ENCODE measurements around the gene PLXDC2.

The PLXDC2 gene

GRCh38 chr10:19979628-19980027 lies 163.4 kb downstream of the PLXDC2 start:
- Histone ChIP-seq H3K36me3 (replicated peaks) (no peaks in the 10 kb centered on the region), H3K27ac (no peak overlapping the region), H3K4me3 (ENCODE audit: low read depth, low read length) (no peak overlapping the region), H3K27me3 (replicated peaks) (no peaks in the 10 kb centered on the region)
- no peak for TF ChIP-seq CTCF (IDR thresholded peaks at IDR 0.05; ENCODE audit: low read depth, low read length, missing control alignments)
- no peak for DNase-seq
- in situ Hi-C loops (cut with HindIII; ENCODE audit: low pct_ligation_motif_present, low sequenced_read_pairs): no loop called here

GRCh38 chr10:19983880-19984565 lies 167.8 kb downstream of the PLXDC2 start:
- no peak for DNase-seq

GRCh38 chr10:19985745-19986144 lies 169.5 kb downstream of the PLXDC2 start:
- no peaks in the 10 kb centered on the region for H3K27me3 ChIP-seq (replicated peaks)
- no peak overlapping the region for H3K27ac ChIP-seq
- no peak for DNase-seq
- H3K4me3 ChIP-seq (ENCODE audit: low read depth, low read length): no peak overlapping the region
- H3K36me3 ChIP-seq (replicated peaks): no peaks in the 10 kb centered on the region
- no peak for TF ChIP-seq CTCF (IDR thresholded peaks at IDR 0.05; ENCODE audit: low read depth, low read length, missing control alignments)
- in situ Hi-C loops (cut with HindIII; ENCODE audit: low pct_ligation_motif_present, low sequenced_read_pairs): no loop called here

More at GRCh38 chr10:19983880-19984565, 167.8 kb downstream of the PLXDC2 start:
- no peaks in the 10 kb centered on the region for H3K27me3 ChIP-seq (replicated peaks)
- no peak for TF ChIP-seq CTCF (IDR thresholded peaks at IDR 0.05; ENCODE audit: low read depth, low read length, missing control alignments)
- H3K4me3 ChIP-seq (ENCODE audit: low read depth, low read length): no peak overlapping the region
- in situ Hi-C loops (cut with HindIII; ENCODE audit: low pct_ligation_motif_present, low sequenced_read_pairs): no loop called here
- H3K36me3 ChIP-seq (replicated peaks): no peaks in the 10 kb centered on the region
- H3K27ac ChIP-seq: no peak overlapping the region

DNA sequence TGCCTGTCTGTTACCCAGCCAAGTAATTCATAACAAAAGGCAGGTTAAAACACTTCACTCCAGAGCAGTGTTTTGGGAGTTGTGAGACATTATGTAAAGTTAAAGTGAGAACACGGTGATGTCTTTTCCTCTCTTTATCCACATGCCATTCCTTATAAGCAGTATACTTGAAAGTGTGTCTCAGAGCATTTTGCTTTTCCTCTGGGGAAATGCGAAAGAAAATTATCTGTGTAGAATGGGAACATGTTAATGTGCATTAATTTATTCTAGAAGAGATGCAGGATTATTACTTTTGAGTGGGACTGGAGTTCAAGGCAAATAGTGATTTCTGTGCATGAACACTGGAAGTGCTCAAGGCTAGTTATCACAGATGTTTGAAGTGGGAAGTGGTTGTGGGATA lies 170.4 kb downstream of the PLXDC2 start:
- no peaks in the 10 kb centered on the region for H3K36me3 ChIP-seq (replicated peaks)
- in situ Hi-C loops (cut with HindIII; ENCODE audit: low pct_ligation_motif_present, low sequenced_read_pairs): no loop called here
- no peak overlapping the region for H3K4me3 ChIP-seq (ENCODE audit: low read depth, low read length)
- H3K27ac ChIP-seq: no peak overlapping the region
- no peak for TF ChIP-seq CTCF (IDR thresholded peaks at IDR 0.05; ENCODE audit: low read depth, low read length, missing control alignments)
- H3K27me3 ChIP-seq (replicated peaks): no peaks in the 10 kb centered on the region
- no peak for DNase-seq

DNA sequence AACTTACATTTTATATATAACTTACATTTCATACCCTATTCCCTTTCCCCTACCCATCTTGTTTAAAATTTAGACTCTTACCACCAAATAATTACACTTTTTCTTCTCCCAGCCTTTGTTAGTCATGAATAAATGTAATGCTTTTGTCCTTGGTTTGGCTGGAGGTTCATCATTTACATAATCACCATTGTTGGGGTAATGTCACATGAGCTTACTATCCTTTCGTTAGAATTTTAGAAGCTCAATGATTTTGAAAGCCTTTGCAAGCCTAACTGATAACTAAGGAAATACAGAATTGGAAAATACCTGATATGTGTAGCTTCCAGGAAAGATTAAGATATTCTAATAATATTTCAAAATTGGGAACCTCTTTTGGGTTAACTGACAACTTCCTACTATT lies 171.7 kb downstream of the PLXDC2 start:
- Histone ChIP-seq H3K36me3 (replicated peaks) (no peaks in the 10 kb centered on the region), H3K4me3 (ENCODE audit: low read depth, low read length) (no peak overlapping the region), H3K27me3 (replicated peaks) (no peaks in the 10 kb centered on the region), H3K27ac (no peak overlapping the region)
- TF ChIP-seq CTCF (IDR thresholded peaks at IDR 0.05; ENCODE audit: low read depth, low read length, missing control alignments): no peak
- in situ Hi-C loops (cut with HindIII; ENCODE audit: low pct_ligation_motif_present, low sequenced_read_pairs): no loop called here
- DNase-seq: no peak
